Loucy (cell line): ENCODE results near the gene CCDC196.

Experiments
- H2AFZ ChIP-seq: fragments of 200-600 bp; sonication (generic); 2 replicates; pipeline ENCODE4 v1.6.0; 2016; ENCODE audit warnings: antibody characterized with exemption, mild to moderate bottlenecking, low read length, moderate library complexity
- H3F3A ChIP-seq: fragments of 200-600 bp; 2 replicates; pipeline ENCODE4 v1.6.0; 2016; ENCODE audit warnings: antibody characterized with exemption, low read depth, mild to moderate bottlenecking
- H3K27me3 ChIP-seq: fragments of 200-600 bp; sonication (generic); 2 replicates; pipeline ENCODE4 v1.6.1; 2014; ENCODE audit warnings: low read length, mild to moderate bottlenecking; ENCODE audit not compliant: insufficient read depth, poor library complexity, severe bottlenecking
- H3K36me3 ChIP-seq: fragments of 200-600 bp; sonication (generic); 2 replicates; pipeline ENCODE4 v1.6.1; 2016; ENCODE audit warnings: low read length; ENCODE audit not compliant: insufficient read depth
- H3K4me1 ChIP-seq: fragments of 200-600 bp; sonication (generic); 2 replicates; pipeline ENCODE4 v1.5.1; 2014; ENCODE audit warnings: low read length, mild to moderate bottlenecking; ENCODE audit not compliant: insufficient read depth, poor library complexity, severe bottlenecking
- H3K4me2 ChIP-seq: fragments of 200-600 bp; sonication (generic); 2 replicates; pipeline ENCODE4 v1.6.0; 2014; ENCODE audit warnings: antibody characterized with exemption, low read length, low read depth, mild to moderate bottlenecking; ENCODE audit not compliant: poor library complexity, severe bottlenecking
- H3K4me3 ChIP-seq: fragments of 200-600 bp; sonication (generic); 2 replicates; pipeline ENCODE4 v1.5.1; 2014; ENCODE audit warnings: low read length, mild to moderate bottlenecking, mixed read lengths; ENCODE audit not compliant: poor library complexity, severe bottlenecking
- H3K79me2 ChIP-seq: fragments of 200-600 bp; sonication (generic); 2 replicates; pipeline ENCODE4 v1.6.1; 2014; ENCODE audit warnings: low read length; ENCODE audit not compliant: insufficient read depth
- H3K9ac ChIP-seq: fragments of 200-600 bp; sonication (generic); 2 replicates; pipeline ENCODE4 v1.6.0; 2014; ENCODE audit warnings: mild to moderate bottlenecking, low read depth, low read length, moderate library complexity; ENCODE audit not compliant: poor library complexity, severe bottlenecking
- H3K9me2 ChIP-seq: fragments of 200-600 bp; sonication (generic); replicated peaks from 2 replicates; pipeline ENCODE4 v1.6.1; 2016; ENCODE audit warnings: low read depth, low read length, mixed read lengths
- H3K9me3 ChIP-seq: fragments of 200-600 bp; sonication (generic); 2 replicates; pipeline ENCODE4 v1.6.1; 2014; ENCODE audit warnings: mild to moderate bottlenecking, antibody characterized with exemption, low read length, low read depth; ENCODE audit not compliant: insufficient read depth
- H4K20me1 ChIP-seq: fragments of 200-600 bp; sonication (generic); 2 replicates; pipeline ENCODE4 v1.6.0; 2014; ENCODE audit warnings: antibody characterized with exemption, low read length, mild to moderate bottlenecking; ENCODE audit not compliant: insufficient read depth, poor library complexity, severe bottlenecking
- CTCF ChIP-seq: fragments of 200-600 bp; sonication (generic); conservative IDR thresholded peaks from 2 replicates; pipeline ENCODE4 v1.5.1; 2014; ENCODE audit warnings: mild to moderate bottlenecking, antibody characterized with exemption, low read length
- EZH2phosphoT487 ChIP-seq: fragments of 200-600 bp; IDR thresholded peaks from 2 replicates; pipeline ENCODE4 v1.6.1; 2018; ENCODE audit warnings: antibody characterized with exemption, mild to moderate bottlenecking, moderate library complexity, borderline replicate concordance

The CCDC196 gene

GRCh38 chr14:66487164-66487563 lies 993 bp downstream of the CCDC196 start:
- Histone ChIP-seq H3K27me3 (no peaks in the 10 kb centered on the region), H3K9ac (no peak overlapping the region), H3K4me3 (no peak overlapping the region), H3K9me3 (no peaks in the 10 kb centered on the region), H3K4me1 (peaks cover 15% of the 10 kb centered on the region), H3F3A (0 out of 2 replicates have a peak, but pooled peaks cover 3% of the 10 kb centered on the region), H3K79me2 (no peaks in the 10 kb centered on the region), H2AFZ (no peak overlapping the region), H3K4me2 (peak overlapping the region; percentile 0), H4K20me1 (no peaks in the 10 kb centered on the region), H3K9me2 (no peaks in the 10 kb centered on the region), H3K36me3 (no peaks in the 10 kb centered on the region)
- TF ChIP-seq EZH2phosphoT487 (no peak), CTCF (no peak)

GRCh38 chr14:66490143-66491111 lies 4.3 kb downstream of the CCDC196 start:
- TF ChIP-seq CTCF (no peak), EZH2phosphoT487 (no peak)
- H3K4me2 ChIP-seq = no peak overlapping the region
- no peak overlapping the region for H2AFZ ChIP-seq
- H3K4me1 ChIP-seq = peaks cover 15% of the 10 kb centered on the region
- no peak overlapping the region for H3K9ac ChIP-seq
- no peaks in the 10 kb centered on the region for H3K9me2 ChIP-seq
- H3K27me3 ChIP-seq = no peaks in the 10 kb centered on the region
- H4K20me1 ChIP-seq = no peaks in the 10 kb centered on the region
- no peaks in the 10 kb centered on the region for H3K36me3 ChIP-seq
- no peaks in the 10 kb centered on the region for H3K79me2 ChIP-seq
- H3F3A ChIP-seq = 0 out of 2 replicates have a peak, but pooled peaks cover 3% of the 10 kb centered on the region
- no peaks in the 10 kb centered on the region for H3K9me3 ChIP-seq
- no peak overlapping the region for H3K4me3 ChIP-seq

GRCh38 chr14:66493750-66494149 lies 7.6 kb downstream of the CCDC196 start:
- Histone ChIP-seq H3K79me2 (no peaks in the 10 kb centered on the region), H3K27me3 (no peaks in the 10 kb centered on the region), H2AFZ (no peak overlapping the region), H3K4me1 (peaks cover 12% of the 10 kb centered on the region), H3K36me3 (no peaks in the 10 kb centered on the region), H3K4me2 (no peak overlapping the region), H3F3A (no peaks in the 10 kb centered on the region), H3K9me3 (no peaks in the 10 kb centered on the region), H4K20me1 (no peaks in the 10 kb centered on the region), H3K4me3 (no peak overlapping the region), H3K9me2 (no peaks in the 10 kb centered on the region), H3K9ac (no peak overlapping the region)
- TF ChIP-seq EZH2phosphoT487 (no peak), CTCF (no peak)
